DMS 273 (cell line): ENCODE results near the gene ARID1B.

Experiments
- DNase-seq: peaks from one replicate; lab custom pipeline; 2025; ENCODE audit not compliant: unreplicated experiment; lab: John Stamatoyannopoulos, UW

Gene ARID1B

DNA sequence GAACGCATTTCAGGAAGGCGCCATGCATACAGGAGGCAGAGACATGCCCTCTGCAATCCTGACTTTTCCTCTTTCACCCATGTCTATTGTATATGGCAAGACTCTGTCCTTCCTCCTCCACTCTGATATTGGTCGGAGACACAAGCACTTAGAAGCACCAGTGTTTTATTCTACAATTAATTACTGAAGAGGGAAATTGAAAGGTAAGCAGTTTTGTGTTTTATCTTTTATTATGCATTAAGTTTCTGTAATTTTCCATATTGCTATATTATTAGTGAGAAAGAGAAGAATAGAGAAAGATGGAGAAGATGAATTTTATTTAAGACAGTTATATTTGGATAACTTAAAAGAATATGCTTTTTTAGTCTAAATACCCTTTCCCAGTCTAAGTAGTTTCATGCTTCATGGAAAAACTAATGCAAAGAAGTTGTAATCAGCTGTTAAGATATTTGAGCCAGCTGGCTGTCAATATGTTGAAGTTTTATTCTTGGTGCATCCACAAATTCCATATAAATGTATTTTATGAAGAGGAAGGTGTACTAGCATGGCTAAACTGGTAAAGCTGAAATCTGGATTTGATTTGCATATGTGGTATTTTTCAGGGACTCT lies 13.6 kb downstream of the ARID1B start:
- DNase-seq: no peak

DNA sequence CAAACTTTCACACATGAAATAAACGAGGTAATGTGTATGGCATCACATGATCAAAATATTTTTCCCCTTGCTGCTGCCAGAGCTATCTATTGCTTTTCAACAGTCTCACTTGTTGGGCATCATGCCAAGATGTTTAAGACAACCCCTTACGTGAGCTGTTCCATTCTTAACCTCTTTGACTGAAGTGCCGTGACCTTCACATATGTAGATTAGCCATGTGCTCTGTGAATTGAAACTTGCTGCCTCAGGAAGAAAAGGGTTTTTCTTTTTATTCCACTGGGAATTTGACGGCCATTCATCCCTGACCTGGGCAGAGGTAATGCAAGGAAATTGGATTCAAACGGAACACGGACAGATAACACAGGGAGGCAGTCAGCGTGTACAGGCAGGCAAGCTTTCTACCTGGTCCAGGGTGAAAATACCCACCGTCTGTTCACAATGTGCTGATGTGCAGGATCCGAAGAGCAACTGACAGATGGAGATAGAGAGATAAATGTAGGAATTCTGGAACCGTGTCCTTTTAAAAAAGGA lies 14.2 kb downstream of the ARID1B start:
- DNase-seq: peak; percentile 90

DNA sequence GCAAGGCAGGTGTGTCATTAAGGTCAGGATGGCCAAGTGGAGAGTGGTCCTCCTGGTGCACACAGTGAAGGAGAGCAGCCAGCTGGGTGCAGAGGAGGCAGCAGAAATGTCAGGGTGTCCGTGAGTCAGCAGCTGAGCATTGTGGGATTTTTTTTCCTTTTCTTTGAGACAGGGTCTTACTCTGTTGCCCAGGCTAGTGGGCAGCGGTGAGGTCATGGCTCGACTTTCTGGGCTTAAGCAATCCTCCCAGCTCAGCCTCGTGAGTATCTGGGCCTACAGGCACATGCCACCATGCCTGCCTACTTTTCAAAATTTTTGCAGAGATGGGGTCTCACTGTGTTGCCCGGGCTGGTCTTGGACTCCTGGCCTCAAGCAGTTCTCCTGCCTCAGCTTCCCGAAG lies 16.0 kb downstream of the ARID1B start:
- DNase-seq: no peak

DNA sequence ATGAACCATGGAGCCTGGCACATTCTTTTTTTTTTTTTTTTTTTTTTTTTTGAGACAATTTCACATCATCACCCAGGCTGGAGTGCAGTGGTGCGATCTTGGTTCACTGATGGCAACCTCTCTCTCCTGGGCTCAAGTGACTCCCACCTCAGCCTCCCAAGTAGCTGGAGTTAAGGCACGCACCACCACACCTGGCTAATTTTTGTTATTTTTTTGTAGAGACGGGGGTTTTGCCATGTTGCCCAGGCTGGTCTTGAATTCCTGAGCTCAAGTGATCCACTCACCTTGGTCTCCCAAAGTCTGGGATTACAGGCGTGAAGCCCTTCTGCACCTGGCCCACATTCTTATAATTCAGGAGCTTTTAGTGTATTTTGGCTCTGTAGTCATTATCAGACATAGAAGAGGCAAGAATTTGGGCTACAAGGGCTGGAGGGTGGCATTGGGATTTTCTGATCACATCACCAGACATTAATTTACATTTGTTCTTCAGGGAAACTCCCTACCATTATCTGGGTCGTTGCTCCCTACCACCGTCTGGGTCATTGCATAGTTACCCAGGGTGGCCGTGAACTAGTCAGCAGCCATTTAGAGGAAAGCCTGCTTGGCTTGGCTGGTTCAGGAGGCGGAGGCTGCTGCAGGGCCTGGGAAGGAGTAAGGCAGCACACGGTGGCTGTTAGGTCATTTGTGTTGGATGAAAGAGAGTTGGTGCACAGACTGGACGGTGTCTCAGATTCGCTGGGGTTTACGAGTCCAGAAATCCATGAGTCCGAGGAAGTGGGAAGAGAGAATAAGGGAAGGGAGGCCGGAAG lies 17.6 kb downstream of the ARID1B start:
- no peak for DNase-seq

DNA sequence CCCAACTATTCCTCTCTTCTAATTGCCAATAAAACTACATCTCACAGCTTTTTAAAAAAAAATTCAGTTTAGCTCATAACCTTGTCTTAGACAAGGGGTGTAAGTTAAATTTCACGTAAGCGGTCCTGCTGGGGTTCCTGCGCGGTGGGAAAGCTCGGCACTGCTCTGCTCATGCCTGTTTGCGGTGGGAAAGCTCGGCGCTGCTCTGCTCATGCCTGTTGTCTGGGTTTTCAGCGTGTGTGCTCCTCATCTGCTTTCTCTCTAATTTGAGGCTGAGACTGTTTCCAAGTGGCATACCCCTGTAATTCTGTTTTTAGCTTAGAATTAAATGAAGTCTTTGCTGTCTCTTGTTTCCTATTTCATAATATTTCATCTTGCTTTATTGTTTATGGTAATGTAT lies 18.6 kb downstream of the ARID1B start:
- no peak for DNase-seq

DNA sequence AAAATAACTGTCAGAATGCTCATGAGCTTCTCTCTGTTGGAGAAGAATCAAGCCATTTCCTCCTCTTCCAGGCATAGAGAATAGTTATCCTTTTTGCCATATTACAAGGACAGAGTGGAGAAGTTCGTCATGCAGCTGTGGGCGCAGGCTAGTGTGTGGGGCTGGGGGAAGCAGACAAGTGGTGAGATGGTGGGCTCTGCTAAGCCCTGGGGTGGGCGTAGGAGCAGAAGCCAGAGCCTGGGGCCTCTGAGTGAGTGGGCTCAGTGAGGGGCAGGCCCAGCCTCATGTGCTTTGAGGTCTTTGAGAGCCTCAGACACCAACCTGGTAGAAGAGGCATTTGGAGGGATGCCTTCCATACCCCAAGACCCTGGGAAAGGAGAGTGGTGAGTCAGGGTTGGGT lies 19.4 kb downstream of the ARID1B start:
- DNase-seq: no peak

DNA sequence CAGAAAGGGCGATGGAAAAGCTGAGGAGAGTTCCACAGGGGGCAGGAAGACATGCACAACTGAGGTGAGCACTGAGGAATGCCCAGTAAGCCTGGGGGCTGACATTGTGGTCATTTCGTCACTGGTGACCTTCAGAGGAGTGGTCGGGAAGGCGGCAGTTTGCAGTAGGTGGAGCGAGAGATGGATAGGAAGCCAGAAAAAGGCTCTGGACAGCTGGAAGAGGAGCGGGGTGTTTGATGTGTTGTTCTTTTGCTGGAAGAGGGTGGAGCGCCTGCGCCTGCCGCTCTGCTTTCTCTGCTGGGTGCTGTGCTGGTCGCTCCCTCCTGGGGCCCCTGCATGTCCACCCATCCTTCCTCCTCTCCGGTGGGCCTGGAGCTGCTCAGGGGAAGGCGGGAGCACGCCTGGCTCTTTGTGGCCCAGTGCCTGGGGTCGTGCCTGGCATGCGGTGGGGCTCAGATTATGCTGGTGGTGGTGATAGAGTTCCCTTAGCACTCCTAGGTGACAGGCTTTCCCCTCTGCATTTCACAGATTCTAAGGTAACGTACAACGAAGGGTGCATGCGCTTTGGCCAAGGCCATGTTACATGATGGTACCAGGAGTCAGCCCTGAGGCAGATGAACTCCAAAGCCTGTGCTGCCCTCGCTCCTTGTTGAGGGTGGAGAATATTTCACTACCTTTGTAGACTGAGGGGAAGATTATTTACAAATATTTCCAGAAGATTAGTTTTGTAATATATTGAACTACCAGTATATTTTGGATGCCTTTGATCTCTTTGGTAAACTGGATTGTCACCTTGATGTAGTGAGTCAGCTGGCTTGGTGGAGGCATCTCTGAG lies 20.9 kb downstream of the ARID1B start:
- no peak for DNase-seq

DNA sequence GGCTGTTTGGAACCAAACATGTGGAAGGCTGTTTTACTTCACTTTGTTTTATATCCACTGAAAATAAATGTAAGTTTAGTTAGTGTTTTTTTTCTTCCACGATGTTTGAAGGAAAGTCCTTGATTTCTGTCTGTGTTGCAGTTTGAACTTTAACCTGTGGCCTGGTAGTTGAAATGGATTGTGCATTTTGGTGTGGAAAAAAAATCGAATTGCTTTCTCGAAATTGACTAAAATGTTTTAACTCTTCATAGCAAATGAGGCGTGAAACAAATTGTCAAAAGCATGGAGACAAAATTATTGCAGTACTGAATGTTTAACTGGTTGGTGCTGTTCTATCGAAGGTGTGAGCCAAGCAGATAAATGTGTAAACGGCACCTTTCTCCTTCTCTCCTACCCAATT lies 24.5 kb downstream of the ARID1B start:
- no peak for DNase-seq

DNA sequence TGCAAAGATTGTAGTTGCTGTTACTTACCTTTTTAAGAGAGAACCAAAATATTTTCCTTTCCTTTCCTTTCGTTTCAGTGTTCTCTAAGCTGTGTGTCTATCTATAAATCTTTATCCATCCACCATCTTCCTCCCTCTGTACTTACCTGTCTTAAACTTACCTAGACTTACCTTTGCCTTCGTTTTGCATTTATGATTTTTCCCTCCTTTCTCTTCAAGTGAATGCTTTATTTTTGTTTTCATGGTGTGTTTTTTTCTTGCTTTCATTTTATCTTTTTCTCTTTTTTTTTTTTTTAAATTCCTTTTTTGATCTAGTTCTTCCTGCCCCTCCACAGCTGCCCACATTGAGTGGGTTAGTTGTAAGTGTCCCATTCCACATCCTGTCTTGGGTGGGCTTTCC lies 26.2 kb downstream of the ARID1B start:
- DNase-seq: no peak

DNA sequence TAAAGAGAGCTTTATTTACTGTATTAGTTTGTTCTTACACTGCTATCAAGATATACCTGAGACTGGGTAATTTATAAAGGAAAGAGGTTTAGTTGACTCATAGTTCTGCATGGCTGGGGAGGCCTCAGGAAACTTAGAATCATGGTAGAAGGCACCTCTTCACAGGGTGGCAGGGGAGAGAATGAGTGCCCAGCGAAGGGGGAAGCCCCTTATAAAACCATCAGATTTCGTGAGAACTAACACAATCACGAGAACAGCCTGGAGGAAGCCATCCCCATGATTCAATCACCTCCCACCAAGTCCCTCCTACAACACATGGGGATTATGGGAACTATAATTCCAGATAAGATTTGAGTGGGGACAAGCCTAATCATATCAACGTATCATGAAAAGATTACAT lies 27.2 kb downstream of the ARID1B start:
- no peak for DNase-seq

DNA sequence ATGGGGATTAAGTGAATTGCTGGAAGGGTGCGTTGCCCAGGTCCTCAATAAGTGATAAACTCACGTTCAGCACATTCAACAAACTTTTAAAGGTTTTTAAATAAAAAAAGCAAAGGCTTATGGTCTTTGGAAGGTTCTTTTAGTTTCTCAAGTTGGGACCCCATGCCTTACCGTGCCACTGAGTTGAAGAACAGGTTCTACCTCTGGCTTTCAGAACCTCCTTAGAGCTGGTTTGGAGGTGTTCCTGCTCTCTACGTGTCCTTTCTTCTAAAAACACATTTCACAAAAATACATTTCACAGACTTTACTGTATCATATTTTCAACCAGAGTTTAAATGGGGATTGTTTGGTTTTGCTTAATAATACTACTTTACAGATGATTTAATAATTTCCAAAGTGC lies 29.0 kb downstream of the ARID1B start:
- DNase-seq: no peak

DNA sequence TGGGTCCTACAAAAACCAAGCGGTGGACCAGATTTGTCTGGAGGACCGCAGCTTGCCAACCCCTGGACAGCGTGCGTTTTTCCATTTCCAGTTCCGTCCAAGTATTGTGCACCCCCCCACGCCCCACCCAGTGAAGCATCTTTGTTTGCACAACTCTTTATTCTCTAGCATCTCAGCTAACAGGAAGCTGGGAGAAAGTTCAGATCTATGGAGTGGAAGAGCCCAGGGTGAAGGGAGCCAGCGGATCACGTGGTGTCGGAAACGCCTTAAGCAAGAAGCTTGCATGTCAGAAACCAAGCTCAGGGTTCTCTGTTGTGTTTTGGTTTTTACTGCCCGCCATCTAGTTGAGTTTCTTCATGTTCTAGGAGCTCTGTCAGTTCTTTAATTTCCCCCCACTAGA lies 29.9 kb downstream of the ARID1B start:
- no peak for DNase-seq

DNA sequence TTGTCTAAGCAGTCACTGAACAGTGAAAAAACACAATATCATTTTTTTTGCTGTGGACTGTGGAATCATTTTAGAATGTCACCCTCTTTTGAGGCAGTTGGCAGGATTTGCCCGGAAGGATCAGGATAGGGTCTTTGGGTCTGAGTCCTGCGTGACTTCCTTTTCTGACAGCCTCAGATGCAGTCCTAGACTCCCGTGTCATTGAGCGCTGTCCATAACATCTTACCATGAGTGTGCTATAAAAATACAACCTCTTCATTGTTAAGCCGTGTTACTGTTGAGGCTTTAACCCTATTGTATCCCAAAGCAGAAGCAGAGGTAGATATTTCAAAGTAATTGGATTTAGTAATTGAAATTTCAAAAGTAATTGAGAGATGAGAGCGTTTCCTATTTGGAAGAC lies 30.6 kb downstream of the ARID1B start:
- DNase-seq: no peak

DNA sequence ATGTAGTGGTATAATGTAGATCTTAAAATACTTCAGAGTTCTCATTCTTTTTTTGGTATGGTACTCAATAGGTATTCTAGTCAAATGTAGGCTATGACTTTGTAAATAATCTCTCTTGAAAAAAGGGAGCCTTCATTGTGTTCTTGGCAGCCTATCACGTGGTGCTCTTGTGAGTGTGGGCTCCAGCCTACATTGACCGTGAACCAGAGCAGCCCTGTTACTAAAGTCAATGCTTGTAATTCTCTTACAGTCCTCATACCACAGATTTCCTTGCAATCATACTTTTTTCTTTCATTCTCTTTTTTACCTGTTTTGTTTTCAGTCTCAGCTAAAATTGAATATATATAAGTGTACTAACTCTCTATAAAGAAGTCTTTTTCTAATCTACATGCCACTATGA lies 31.1 kb downstream of the ARID1B start:
- peak; percentile 7 for DNase-seq

DNA sequence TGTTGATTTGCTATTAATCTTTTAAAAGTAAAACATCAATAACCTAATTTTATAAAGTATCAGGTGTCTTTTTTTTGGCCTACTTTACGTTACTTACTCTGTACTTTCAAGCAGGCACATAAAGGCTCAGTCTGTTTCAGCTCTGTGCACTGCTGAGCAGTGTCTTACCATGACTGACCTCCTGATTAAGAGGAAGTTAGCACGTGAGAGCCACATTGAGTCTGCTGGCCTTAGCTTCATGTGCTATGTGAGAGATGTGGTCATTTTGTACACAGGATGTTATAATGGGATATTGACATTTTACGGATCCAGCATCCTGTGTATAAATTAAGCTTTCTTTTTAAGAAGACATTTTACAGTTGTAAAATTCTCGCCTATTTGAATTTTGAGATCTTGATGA lies 31.9 kb downstream of the ARID1B start:
- peak; percentile 22 for DNase-seq

DNA sequence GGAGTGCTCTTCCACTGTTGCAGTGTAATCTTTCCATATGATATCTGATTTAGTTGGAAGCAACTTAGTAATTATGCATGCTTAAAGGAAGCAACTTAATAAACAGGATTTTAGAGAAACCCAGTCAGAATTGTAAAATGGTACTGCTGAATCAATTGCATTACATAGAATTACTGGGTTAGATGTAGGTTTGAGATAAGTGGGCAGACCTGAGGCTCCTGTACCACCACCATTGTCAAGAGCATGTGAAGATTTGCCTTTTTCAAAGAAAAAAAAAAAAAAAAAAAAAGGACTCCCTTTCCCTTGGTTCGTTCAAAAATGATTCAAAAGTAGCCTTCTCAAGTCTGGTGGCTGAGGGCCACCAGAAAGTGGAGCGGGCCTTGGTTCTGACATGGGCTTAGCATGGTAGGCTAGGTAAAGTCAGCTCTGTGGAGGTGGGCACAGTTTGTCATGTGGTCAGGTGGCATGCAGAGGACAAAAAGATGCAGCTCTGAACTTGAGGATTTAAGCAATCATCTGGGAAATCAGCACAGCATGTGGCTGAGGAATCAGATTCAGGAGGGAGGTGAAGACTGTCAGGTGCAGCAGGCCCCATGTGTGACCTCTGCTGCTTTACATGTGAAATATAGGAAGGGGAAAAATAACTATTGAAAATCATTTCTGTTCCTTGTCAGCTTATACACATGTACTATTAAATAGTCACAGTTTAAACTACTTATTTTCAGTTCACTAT lies 32.4 kb downstream of the ARID1B start:
- DNase-seq: no peak

DNA sequence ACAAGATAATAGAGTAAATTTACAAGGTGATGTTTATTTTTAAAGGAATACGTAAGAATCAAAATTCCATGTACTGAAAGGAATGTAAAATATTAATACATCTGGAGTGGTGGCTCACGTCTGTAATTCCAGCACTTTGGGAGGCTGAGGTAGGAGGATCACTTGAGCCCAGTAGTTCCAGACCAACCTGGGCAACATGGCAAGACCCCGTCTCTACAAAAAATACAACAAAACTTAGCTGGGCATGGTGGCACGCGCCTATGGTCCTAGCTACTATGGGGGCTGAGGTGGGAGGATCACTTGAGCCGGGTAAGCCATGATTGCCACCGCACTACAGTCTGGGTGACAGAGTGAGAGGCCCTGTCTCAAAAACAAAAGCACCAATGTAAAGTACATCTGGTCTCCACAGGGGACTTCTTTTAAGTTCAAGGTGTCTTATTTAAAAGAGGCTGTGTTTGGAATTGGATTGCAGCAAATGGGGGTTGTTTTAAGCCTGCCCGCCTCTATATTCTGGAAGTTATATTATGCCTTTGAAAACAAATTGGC lies 36.9 kb downstream of the ARID1B start:
- no peak for DNase-seq

DNA sequence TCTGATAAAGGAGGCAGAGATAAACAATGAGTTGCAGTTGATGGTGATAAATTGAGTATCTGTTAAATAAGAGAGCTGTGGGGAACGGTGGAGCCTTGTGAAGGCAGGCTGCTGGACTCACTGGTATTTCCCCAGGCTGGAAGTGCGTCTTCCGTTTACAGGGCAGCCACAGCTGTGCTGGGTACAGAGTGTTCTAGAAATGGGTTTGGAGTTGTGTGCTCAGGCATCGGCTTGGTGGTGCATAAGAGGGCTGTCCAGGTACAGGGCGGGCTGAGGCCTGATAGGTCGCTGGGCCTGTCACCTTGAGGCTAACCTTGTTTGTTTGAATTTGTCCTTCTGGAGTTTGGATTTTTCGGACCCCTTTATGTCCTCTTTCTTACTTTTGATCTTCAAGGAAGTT lies 39.3 kb downstream of the ARID1B start:
- DNase-seq: no peak

DNA sequence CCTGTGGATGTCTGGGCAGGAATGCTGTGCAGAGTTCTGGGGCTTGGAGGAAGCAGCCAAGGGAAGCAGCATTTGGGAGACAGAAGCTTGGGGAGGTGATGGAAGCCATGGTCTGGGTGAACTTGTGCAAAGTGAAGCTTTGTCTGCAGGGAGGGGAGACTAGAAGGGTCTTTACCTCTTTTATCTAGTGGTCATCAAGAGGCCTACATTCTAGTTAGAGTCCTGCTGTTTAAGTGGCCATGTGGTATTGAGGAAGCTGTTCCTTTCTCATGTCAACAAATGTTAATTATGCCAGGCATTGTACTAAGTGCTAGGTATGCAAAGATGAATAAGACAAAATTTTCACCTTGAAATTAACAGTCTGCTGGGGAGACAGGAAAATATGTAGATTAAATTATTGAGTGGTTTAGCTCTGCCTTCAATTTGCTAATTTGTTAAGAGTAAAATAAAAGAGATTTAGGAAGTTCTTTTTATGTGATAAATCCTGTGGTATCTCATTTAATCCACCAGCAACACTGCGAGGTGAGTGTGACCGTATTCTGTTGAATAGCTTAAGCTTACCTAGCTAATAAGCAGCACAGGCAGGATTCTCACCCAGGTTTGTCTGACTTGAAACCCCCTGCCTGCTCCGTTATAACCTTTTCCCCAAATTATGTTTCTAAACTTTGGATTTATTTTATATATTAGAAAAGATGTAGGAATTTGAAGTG lies 43.1 kb downstream of the ARID1B start:
- no peak for DNase-seq

DNA sequence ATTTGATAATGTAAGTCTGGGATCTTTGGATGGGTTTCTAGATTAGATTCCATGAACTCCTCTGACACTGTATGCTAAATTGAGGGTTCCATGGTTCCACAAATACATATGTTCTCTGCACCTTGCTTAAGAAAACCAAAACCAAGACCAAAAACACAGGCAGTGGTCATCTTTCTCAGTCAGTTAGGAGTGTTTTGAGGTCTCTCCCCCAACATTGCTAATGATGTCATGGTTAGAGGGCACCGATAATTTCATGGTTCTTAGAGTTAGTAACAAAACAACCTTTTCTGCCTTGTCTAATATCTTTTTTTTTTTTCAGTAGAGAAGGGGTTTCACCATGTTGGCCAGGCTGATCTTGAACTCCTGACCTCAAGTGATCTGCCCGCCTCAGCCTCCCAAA lies 44.5 kb downstream of the ARID1B start:
- no peak for DNase-seq
